ENCODE data around the gene PER1.
"Not testable (repeated sequence)": the region's sequence is repeated elsewhere in the genome, so short reads cannot be mapped to it uniquely, and the experiment has no call there.

Gene PER1

DNA sequence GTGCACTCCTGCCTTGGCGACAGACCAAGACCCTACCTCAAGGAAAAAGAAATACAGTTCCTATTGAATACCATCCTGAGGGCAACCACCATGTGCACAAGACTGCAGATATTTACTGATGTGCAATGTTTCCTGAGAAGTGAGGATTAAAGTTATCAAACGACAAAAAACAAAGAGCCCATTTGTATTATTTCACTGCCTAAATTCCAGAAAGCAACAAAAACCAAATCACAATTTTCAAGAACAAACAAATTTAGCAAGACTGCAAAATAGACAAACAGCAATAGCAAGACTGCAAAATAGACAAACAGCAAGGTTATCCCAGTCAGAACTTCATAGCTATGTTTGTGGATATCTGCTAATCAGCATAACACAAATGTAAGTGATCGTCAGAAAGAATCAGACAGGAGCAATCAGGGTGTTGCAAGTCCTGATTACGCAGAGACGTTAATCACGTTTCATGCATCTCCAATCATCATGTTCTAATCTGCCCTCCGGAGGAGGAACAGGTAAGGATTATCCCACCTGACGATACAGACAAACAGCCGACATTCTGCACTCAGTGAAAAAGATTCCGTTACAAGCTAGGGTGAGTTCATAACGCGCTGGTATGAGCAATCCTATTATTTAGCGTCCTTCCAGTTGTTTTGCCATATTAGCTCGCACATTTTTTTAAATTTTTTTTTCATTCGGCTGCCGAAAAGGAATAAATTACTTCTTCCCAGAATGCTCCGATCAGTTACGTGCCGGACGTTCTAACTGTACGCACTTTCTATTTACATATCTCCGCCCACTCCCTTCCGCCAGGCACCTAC is 21.1 kb upstream of the PER1 start:
- peak; percentile 95 for DNase-seq (ENCODE audit: low read depth)

GRCh38 chr17:8170186-8170585 is 18.0 kb upstream of the PER1 start:
- not testable (repeated sequence) for DNase-seq (ENCODE audit: low read depth)

- DNase-seq (ENCODE audit: low read depth) = no peak
Measured at GRCh38 chr17:8167526-8167925, 15.3 kb upstream of the PER1 start.

DNA sequence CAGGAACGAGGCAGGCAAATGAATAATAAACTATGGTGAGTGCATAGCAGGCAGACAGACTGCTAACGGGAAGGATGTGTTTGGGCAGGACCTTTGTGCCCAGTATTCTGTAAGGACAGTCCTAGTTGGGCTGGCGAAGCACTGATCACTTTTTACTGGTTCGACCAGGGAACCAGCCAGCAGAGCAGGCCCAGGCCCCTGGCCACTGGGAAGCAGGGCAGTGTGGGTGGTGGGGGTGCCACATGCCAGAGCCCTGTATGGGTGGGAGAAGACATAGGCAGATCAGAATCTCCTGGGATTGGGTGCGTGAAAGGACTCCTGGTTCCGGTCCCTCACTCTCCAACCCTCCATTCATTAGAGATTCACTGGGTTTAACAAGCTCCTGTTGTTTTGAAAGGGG is 14.5 kb upstream of the PER1 start:
- no peak for DNase-seq (ENCODE audit: low read depth)

GRCh38 chr17:8164815-8165131 is 12.6 kb upstream of the PER1 start:
- no peak for DNase-seq (ENCODE audit: low read depth)

- no peak for DNase-seq (ENCODE audit: low read depth)
Measured at GRCh38 chr17:8163978-8164814, 12.0 kb upstream of the PER1 start.

DNA sequence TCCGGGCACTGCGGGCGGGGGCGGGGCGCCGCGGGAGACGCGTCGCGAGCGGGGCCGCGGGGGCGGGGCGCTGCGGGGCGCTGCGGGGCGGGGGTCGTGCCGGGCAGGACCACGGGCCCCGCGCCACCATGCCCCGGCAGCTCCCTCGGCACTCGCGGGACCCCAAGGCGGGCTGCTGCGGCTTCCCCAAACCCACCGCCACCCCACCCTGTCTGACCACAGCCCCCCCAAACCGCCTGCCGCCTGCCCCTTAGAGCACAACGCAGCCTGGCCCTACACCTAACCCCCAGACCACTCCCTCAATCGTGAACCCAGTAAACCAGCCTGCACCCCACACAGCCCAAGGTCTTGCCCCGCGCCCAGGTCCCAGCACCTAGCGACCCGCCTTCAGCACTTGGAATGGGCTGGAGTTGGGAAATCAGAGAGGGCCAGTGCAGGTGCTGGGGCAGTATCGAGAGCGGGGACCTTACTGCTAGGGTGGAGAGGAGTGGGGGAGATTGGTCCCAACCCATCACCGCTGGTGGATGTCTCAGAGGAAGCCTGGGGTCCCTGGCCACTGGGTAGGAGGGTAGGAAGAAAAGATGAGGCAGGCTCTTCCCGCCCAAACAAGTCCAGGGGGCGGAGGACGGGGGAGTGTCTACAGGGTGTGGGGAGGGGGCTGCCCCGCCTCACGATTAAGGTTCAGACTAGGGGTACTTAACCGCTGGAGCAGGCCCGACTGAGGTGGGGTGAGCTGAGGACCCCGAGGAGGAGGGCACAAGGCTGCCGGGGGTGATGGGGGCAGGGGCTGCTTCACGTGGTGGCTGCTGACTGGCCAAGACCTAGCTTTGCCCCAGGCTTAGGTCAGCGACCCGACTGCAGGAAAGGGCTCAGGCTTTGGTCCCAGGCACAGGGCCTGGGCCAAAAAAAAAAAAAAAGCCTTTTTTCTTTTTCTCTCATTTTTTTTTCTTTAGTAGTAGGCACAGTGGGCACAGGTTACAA is 11.1 kb upstream of the PER1 start:
- no peak for DNase-seq (ENCODE audit: low read depth)

- no peak for DNase-seq (ENCODE audit: low read depth)
Measured at GRCh38 chr17:8162233-8162996, 10.2 kb upstream of the PER1 start, which contains the start of gene VAMP2. VAMP2 (minus strand) TSS chr17:8162948; CDS start chr17:8162879, 69 bp downstream.

GRCh38 chr17:8161289-8162232 is 9.4 kb upstream of the PER1 start:
- DNase-seq (ENCODE audit: low read depth) = no peak

GRCh38 chr17:8160741-8161221 is 8.6 kb upstream of the PER1 start:
- DNase-seq (ENCODE audit: low read depth) = no peak

DNA sequence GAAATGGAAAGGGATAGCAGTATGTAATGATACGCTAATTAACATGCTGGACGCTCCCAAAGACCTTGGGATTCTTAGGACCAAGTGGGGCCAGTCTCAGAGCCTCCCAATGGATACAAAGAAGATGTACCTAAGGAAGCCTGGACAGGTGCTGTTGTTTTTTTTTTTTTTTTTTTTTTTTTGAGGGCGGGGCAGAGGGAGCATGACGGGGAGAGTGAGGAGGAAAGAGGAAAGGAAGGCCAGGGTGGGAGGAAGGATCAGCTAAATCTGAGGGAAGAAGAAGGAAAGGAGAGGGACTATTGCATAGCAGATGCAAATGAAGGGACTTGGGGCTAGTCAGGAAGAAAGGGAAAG is 8.0 kb upstream of the PER1 start:
- DNase-seq (ENCODE audit: low read depth) = no peak

DNA sequence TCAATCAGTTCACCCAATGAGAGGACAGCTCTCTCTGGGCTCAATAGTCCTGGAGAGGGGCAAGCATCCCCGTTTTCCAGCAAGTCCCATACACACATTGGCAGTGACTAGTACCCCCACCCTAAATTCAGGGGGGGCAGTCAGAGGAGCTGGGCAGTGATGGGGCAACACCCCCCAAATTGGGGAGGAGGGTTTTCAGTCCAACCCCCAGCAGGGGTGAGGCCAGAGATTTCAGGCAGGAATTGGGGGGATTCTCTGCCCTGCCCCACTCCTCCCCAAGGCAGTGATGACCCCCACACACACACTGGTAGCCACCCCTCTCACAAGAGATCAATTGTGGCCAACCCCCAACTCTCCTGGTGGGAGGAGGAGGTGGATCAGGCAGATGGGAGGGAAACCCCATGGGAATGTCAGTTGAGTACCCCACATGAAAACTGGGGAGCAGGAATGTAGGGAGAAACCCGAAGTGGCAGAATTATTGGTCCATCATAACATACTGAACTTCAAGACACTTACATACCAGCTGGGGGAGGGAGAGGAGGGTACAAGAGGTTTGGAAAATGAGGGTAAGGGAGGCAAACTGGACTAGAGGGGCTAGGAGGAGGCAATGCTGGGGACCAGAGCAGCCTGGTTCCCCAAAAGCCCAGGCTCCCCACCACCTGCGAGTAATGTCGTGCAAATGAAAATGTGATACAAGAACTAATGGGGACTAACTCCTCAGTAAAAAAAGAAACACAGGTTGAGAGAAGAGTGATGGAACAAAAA is 7.4 kb upstream of the PER1 start:
- no peak for DNase-seq (ENCODE audit: low read depth)

GRCh38 chr17:8159032-8159400 is 6.8 kb upstream of the PER1 start:
- DNase-seq (ENCODE audit: low read depth) = no peak

DNA sequence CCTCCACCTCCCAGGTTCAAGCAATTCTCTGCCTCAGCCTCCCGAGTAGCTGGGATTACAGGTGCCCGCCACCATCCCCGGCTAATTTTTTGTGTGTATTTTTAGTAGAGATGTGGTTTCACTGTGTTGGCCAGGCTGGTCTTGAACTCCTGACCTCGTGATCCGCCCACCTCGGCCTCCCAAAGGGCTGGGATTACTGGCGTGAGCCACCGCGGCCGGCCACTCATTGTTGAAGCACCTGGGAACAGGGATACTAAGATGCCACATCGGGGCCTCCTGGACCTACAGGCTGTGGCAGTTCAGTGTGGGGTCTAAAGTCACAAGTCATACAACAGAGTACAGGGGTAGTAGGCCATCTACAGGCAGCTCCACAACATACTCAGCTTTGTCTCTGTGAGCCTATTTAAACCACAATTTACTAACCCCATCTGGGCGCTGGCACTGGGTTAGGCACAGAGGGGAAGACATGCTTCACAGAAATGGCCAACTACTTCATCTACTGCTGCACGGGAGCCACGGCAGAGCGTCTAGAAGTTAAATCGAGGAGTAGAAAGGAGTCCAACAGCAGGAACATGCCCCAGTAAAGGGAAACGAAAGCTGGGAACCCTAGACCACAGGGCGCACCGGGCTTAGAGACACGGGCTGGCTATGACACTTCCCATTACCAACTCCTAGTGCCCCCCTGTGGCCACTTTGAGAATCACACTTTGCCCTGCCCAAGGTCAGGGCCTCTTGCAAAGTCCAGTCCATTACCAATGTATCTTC is 6.2 kb upstream of the PER1 start:
- no peak for DNase-seq (ENCODE audit: low read depth)

- DNase-seq (ENCODE audit: low read depth) = peak; percentile 100
Measured at GRCh38 chr17:8156246-8156992, 4.2 kb upstream of the PER1 start.

GRCh38 chr17:8155996-8156245 is 3.7 kb upstream of the PER1 start:
- DNase-seq (ENCODE audit: low read depth) = no peak

DNA sequence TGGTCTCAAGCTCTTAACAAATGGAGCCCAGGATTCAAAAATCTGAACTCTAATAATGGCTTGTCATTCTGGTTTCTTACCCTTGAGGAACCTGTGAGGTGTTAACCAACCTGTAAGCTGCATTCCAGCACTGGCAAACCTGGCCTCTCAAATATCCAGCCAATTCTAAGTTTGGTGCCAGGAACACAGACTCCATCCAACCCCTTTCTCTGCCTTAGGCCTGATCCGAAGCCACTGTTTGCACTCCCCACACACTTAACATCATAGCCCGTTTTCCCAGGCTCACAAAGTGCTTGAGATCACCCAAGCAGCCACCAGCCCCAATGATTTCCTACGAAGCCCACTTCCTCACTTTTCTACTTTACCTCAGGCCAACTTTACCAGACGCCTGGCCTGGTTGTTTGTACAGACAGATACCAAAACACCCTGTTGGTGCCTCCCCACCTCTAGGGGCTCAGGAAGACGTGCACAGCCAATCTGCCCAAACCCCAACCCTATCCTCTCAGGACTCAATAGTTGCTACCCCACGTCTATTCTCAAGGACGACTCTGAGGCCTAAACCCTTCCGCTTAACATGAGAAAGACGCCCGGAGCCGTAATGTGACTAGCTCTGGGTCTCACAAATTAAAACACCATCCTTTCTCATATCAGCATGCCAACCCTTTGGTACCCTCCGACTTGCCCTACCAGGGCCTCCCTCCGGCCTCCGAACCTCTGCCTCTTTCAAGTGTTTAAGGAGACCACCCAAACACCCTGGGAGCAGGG is 3.2 kb upstream of the PER1 start:
- DNase-seq (ENCODE audit: low read depth) = no peak

All from non-pigmented ciliary epithelial cell (primary cell).